Peyer's patch (tissue), 4 donors: Measurements from ENCODE around the gene D2HGDH.

Source experiments
- POLR2A ChIP-seq, 2 donors: fragments of 450-650 bp; IDR thresholded peaks; one replicate each; pipeline ENCODE4 v1.5.1; 2017; ENCODE audit warnings: antibody characterized with exemption in 2 of 2, mild to moderate bottlenecking in 2 of 2, moderate library complexity in 2 of 2
- TF ChIP-seq, protein P1 (sequence below), 6 experiments: fragments of 450-650 bp in 4 of 6; fragments of 200-600 bp in 2 of 6; sonication (generic) in 1 of 6; IDR thresholded peaks; one replicate each; pipeline ENCODE4 v1.5.1; 2017 to 2019; ENCODE audit warnings: antibody characterized with exemption in 6 of 6, mild to moderate bottlenecking in 3 of 6, moderate library complexity in 1 of 6

DNA sequence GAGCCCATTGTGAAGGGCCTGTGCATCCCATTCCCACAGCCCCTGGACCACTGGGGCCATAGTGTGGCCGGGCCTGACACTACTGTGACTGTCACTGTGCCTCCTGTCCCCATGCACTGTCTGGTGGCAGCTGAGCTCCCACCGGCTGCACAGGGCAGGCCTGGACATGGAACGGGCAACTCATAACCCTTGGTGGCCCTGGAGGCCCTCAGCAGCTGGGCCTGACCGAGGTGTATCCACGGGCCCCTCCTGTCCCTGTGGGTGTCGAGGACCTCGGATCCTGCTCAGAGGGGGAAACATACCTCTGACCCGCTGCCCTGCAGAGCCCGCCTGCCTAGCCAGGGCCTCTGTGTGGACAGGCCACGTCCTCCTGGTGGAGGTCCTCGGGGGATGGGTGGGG is 34.4 kb downstream of the D2HGDH start:
- no peak for TF ChIP-seq POLR2A (IDR thresholded peaks at IDR 0.05)
- TF ChIP-seq, protein P1, sequence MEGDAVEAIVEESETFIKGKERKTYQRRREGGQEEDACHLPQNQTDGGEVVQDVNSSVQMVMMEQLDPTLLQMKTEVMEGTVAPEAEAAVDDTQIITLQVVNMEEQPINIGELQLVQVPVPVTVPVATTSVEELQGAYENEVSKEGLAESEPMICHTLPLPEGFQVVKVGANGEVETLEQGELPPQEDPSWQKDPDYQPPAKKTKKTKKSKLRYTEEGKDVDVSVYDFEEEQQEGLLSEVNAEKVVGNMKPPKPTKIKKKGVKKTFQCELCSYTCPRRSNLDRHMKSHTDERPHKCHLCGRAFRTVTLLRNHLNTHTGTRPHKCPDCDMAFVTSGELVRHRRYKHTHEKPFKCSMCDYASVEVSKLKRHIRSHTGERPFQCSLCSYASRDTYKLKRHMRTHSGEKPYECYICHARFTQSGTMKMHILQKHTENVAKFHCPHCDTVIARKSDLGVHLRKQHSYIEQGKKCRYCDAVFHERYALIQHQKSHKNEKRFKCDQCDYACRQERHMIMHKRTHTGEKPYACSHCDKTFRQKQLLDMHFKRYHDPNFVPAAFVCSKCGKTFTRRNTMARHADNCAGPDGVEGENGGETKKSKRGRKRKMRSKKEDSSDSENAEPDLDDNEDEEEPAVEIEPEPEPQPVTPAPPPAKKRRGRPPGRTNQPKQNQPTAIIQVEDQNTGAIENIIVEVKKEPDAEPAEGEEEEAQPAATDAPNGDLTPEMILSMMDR (IDR thresholded peaks at IDR 0.05) = no peak
